HG02870 (cell line): Measurements from ENCODE around the gene CCDC47.
"Not testable (repeated sequence)": the region's sequence is repeated elsewhere in the genome, so short reads cannot be mapped to it uniquely, and the experiment has no call there.

Experiments
- ATAC-seq: cut with Tn5 transposase; IDR thresholded peaks from one replicate; pipeline ENCODE4 v1.9.1; 2021; ENCODE audit warnings: mild to moderate bottlenecking, moderate library complexity; ENCODE audit not compliant: unreplicated experiment

Gene CCDC47

GRCh38 chr17:63740464-63741142 lies 32.8 kb downstream of the CCDC47 start:
- ATAC-seq: no peak

GRCh38 chr17:63735691-63736090 lies 37.7 kb downstream of the CCDC47 start:
- ATAC-seq: no peak

DNA sequence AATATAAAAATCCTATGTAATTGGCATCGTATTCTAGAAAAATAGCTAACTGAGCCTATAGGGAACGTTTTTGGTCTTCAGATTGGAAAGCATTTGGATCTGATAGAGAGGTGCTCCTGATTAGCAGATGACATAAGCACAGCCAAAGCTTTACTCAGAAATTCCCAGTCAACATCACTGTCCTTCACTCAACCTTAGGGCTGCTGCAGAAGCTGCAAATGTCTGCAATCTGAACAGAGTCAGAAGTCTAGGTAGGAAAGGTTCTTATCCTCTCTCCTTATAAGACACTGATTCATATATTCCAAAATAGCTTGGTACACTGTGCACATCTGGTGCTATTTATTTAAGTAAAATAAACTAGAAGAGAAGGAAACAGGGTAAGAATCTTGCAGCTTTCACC lies 51.0 kb downstream of the CCDC47 start:
- ATAC-seq: no peak

DNA sequence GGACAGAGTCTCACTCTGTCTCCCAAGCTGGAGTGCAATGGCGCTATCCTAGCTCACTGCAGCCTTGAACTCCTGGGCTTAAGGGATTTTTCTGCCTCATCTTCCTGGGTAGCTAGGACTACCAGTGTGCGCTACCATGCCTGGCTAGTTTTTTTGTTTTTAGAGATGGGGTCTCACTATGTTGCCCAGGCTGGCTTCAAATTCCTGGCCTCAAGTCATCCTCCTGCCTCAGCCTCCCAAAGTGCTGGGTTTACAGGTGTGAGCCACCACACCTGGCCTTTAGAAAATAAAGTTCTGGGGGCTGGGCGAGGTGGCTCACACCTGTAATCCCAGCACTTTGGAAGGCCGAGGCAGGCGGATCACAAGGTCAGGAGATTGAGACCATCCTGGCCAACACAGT lies 53.2 kb downstream of the CCDC47 start:
- ATAC-seq: not testable (repeated sequence)

- no peak for ATAC-seq
Observed at GRCh38 chr17:63718988-63719387, 54.4 kb downstream of the CCDC47 start.

GRCh38 chr17:63716426-63716825 lies 57.0 kb downstream of the CCDC47 start:
- no peak for ATAC-seq

- ATAC-seq: no peak
Observed at GRCh38 chr17:63714550-63715277, 58.7 kb downstream of the CCDC47 start.

GRCh38 chr17:63709110-63709509 lies 64.3 kb downstream of the CCDC47 start:
- no peak for ATAC-seq

DNA sequence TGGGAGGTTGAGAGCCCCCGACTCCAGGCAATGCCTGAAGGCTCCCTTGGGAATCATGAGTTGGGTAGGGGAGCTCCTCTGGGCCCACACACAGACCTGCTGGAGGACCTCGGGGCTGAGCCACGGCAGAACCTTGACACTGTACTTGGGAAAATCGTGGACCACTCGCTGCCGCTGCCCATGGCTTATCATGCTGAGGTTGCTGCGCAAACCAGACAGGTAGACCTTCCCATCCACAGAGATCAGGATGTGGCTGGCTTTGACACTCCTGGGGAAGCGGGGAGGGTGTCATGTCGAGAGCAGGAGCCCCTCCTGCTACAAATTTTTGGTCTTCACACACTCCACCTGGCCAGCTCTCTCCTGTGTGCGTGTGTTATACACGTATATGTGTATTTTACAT lies 66.2 kb downstream of the CCDC47 start:
- no peak for ATAC-seq

GRCh38 chr17:63706336-63707082 lies 66.9 kb downstream of the CCDC47 start:
- ATAC-seq: no peak

GRCh38 chr17:63705657-63706056 lies 67.7 kb downstream of the CCDC47 start:
- no peak for ATAC-seq

GRCh38 chr17:63704836-63705235 lies 68.6 kb downstream of the CCDC47 start:
- ATAC-seq: no peak

DNA sequence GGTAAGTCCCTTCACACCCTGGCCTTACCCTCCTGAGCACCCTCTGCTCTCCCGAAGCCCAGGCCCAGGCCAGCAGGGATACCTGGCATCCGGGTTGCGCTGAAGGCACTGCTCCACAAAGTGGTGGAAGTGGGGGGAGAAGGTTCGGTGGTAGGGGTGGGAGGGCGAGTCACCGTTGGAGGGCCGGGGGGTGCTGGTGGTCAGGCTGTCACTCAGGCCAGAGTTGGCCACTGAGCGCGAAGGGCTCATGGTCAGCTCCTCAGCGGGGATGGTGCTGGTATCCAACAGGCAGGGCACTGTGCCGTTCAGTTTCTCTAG lies 69.2 kb downstream of the CCDC47 start:
- no peak for ATAC-seq

- ATAC-seq: no peak
Observed at GRCh38 chr17:63703556-63704258, 69.7 kb downstream of the CCDC47 start.

GRCh38 chr17:63703029-63703428 lies 70.4 kb downstream of the CCDC47 start:
- ATAC-seq: no peak

DNA sequence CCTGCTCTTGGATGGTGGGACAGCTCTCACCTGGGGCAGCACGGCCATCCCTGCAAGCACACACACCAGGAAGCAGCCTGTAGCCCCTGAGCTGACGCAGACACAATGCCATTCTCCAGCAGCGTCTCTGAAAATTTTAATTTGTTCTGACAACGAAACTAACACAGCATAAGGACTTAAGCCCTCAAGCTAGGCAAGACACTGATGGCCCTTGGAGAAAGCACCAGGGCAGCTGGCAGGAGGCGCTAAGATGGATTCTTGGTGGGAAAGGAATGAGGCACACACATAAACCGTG lies 70.7 kb downstream of the CCDC47 start:
- no peak for ATAC-seq

DNA sequence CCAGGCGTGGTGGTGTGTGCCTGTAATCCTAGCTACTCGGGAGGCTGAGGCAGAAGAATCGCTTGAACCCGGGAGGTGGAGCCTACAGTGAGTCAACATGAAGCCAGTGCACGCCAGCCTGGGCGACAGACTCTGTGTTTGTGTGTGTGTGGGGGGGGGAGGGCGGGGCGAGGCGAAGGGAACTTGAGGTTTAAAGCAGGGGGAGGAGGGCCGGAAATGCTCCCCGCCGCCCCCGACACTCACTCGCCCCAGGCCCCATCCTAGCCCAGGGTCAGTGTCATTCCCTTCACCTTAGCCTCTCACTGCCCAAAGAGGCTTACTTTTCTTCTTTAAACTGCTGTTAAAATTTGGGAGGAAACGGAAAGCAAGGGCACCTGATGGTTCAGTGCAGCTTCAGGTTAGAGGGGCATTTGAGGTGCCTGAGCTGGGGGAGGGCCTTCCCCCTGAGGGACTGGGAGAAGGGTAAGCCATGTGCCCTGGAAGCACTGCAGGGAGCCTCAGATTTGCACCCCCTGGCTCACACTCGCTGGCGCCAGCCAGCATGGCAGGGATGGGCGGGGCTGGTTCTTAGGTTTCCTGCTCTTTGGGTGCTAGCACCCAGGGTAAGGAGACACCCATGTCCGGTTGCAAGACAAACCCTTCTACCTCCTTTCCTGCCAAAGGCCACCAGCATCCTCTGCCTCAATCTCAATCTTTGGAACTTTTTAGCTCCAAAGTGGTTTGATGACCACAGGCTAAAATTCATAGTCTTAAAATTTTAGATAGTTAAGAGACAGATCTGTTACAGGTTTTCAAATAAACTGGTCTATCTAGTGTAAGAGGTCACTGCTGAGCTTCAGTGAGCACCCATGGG lies 71.3 kb downstream of the CCDC47 start:
- ATAC-seq: no peak

DNA sequence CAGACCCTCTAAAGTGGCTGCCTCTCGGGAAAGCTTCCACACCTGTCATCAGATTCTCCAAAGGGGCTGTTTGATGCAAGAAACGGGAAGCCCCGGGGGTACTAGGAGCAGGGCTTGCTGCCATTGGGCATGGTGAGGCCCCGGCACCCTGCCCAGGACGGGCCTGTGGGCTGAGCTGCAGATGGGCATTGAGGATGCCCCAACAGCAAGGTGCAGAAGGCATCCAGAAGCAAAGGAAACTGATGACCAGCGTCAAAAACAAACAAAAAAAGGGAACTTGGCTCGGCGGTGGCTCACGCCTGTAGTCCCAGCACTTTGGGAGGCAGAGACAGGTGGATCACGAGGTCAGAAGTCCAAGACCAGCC lies 72.0 kb downstream of the CCDC47 start:
- no peak for ATAC-seq

DNA sequence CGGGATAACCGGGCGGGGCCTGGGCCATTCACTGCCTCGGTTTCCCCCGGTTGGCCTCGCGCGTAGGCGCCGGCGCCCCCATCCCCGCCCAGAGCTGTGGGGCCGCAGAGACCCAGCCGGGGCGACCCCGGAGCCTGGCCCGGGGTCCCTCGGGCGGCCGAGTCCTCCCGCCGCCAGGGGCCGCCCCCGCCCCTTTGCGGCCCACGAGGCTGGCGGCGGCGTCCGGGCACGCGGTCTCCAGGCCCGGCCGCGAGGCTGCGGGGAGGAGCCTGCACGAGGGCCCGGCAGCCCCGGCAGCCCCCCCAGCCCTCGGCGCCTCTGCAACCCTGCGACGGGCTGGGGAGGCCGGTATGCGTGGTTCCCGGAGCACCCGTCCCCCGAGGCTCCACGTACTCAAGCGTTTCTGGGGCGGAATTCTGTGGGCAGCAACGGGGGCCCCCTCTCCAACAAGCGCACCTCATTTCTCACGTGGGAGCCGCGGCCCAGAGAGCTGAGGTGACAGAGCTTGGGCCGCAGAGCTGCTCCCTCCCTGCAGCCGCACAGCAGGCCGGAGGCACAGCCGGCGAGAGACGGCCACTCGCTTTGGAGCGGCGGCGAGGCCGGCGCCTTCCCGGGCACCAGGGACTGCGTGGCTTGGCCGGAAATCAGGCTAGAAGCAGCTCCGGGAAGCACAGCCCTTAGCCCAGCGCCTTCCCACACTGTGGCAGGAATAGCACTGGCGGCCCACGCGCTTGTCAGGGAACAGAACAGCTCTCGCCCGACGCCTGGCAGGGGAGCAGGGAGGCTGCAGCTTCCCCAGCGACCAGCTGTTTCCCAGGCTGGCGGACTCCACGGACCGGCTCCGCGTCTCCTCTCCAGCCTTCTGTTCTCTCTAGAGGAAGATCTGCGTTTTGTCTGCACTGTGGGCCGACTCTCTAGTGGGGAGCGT lies 72.6 kb downstream of the CCDC47 start:
- no peak for ATAC-seq
